ENCODE results near the gene TAS2R20. TPM values are rescaled to one million over a fixed set of nuclear protein-coding genes. Genes with fewer than 3 reads are reported as not detected.

TAS2R20 gene
- total and polyA plus RNA-seq, 2 of the 4 experiments (the other 2 are of a cell fraction) = 0.36 to 3.4 TPM

GRCh38 chr12:10994307-10994706, 3.8 kb downstream of the TAS2R20 start:
- no peak for ATAC-seq (ENCODE audit: low read depth)
- Histone ChIP-seq H2BK5ac (ENCODE audit: low read depth, low read length, poor library complexity, severe bottlenecking) (no peak overlapping the region), H3K56ac (ENCODE audit: extremely low read depth, insufficient read depth, low read length) (no peak overlapping the region), H3K23ac (ENCODE audit: low read depth, low read length) (no peak overlapping the region), H2AK5ac (ENCODE audit: low read depth, low read length) (no peak overlapping the region), H3K4ac (ENCODE audit: low read depth, low read length) (no peak overlapping the region), H3K9me1 (ENCODE audit: insufficient read depth, low read length) (no peaks in the 10 kb centered on the region), H3K4me1 (ENCODE audit: control insufficient read depth, insufficient read depth, low read length) (no peaks in the 10 kb centered on the region), H3K9ac (ENCODE audit: low read depth, low read length) (no peak overlapping the region), H3K9me3 (ENCODE audit: control insufficient read depth, insufficient read depth, low read length) (peaks cover 4% of the 10 kb centered on the region; the same call in 1 of the 2 replicates), H4K5ac (ENCODE audit: low read depth, low read length) (no peak overlapping the region), H3K4me3 (ENCODE audit: insufficient read depth, low read depth, low read length) (no peak overlapping the region), H2BK20ac (ENCODE audit: low read depth, low read length) (no peak overlapping the region), H4K8ac (ENCODE audit: low read depth in 2 of 2, low read length in 2 of 2) (no peak overlapping the region), H3K36me3 (ENCODE audit: control insufficient read depth, insufficient read depth, low read length) (peaks cover 6% of the 10 kb centered on the region; the same call in 1 of the 2 replicates), H3K18ac (ENCODE audit: low read depth, low read length) (no peak overlapping the region), H2AFZ (replicated peaks; ENCODE audit: low read length, poor library complexity) (no peak overlapping the region), H2BK15ac (ENCODE audit: low read depth, low read length) (no peak overlapping the region), H3K79me1 (ENCODE audit: low read depth in 1 of 2, low read length in 2 of 2) (no peaks in the 10 kb centered on the region; a peak in 2 of 4 replicates), H4K20me1 (ENCODE audit: insufficient read depth, low read length) (no peaks in the 10 kb centered on the region), H3K27me3 (ENCODE audit: control insufficient read depth, insufficient read depth, low read length) (no peaks in the 10 kb centered on the region), H2AK9ac (replicated peaks; ENCODE audit: low read depth, low read length, poor library complexity) (no peak overlapping the region), H2BK120ac (ENCODE audit: low read depth, low read length) (no peak overlapping the region), H3K27ac (ENCODE audit: insufficient read depth, low read length) (no peak overlapping the region), H3K14ac (replicated peaks; ENCODE audit: low read depth, low read length) (no peak overlapping the region), H4K91ac (ENCODE audit: insufficient read depth, low read depth, low read length) (no peak overlapping the region), H3K4me2 (ENCODE audit: low read depth, low read length) (no peak overlapping the region)
- no TSS peak for BruUV-seq (replicated peaks)
- TF ChIP-seq MAZ (IDR thresholded peaks at IDR 0.05; ENCODE audit: borderline replicate concordance, low read depth, low read length) (no peak), MXI1 (IDR thresholded peaks at IDR 0.05; ENCODE audit: borderline replicate concordance, low read depth, low read length) (no peak), USF2 (IDR thresholded peaks at IDR 0.05; ENCODE audit: low read depth, low read length) (no peak), CTCF (conservative IDR thresholded peaks at IDR 0.05; ENCODE audit: low read depth, low read length) (no peak), CEBPB (IDR thresholded peaks at IDR 0.05; ENCODE audit: low read depth, low read length) (no peak), FOS (IDR thresholded peaks at IDR 0.05; ENCODE audit: low read depth, low read length) (no peak), POLR2A (IDR thresholded peaks at IDR 0.05; ENCODE audit: low read depth, low read length) (no peak), CHD1 (IDR thresholded peaks at IDR 0.05; ENCODE audit: low read depth, low read length) (no peak), BHLHE40 (IDR thresholded peaks at IDR 0.05; ENCODE audit: low read depth, low read length) (no peak)
- intact Hi-C loops (cut with micrococcal nuclease) (no loop called here), in situ Hi-C loops (cut with MboI; ENCODE audit: low sequenced_read_pairs) (no loop called here), dilution Hi-C loops (cut with HindIII; ENCODE audit: low sequenced_read_pairs, unreplicated experiment) (no loop called here)
- WGBS, 2 experiments (ENCODE audit: extremely low coverage in 2 of 2, insufficient read length in 1 of 2) = 69% methylated on average over 2 of the region's 3 CpGs; no CpG with 5 or more reads in 1 of the 2 experiments
- POLR2A ChIA-PET (ENCODE audit: unreplicated experiment) = no interaction called here
- CTCF ChIA-PET = no interaction called here
- no peak for DNase-seq
